Cardiac fibroblast (primary cell): ENCODE measurements around the gene SORBS2.

Source experiments
- DNase-seq, 2 donors: peaks; one replicate each; pipeline versions ENCODE4 v3.0.0 to v3.0.0-alpha.2; 2010; ENCODE audit warnings: low read depth in 2 of 2
- H3K4me3 ChIP-seq, 2 donors: replicated peaks in 1 of 2; 1 replicate in 1 of 2; 2 replicates in 1 of 2; pipeline ENCODE4 v1.5.1; 2011; ENCODE audit warnings: low read depth in 2 of 2, low read length in 2 of 2, mild to moderate bottlenecking in 2 of 2, moderate library complexity in 1 of 2
- TF ChIP-seq, protein P1 (sequence below): IDR thresholded peaks from one replicate; pipeline ENCODE4 v1.5.1; 2011; ENCODE audit warnings: low read depth, mild to moderate bottlenecking, low read length, inconsistent platforms

SORBS2 gene

DNA sequence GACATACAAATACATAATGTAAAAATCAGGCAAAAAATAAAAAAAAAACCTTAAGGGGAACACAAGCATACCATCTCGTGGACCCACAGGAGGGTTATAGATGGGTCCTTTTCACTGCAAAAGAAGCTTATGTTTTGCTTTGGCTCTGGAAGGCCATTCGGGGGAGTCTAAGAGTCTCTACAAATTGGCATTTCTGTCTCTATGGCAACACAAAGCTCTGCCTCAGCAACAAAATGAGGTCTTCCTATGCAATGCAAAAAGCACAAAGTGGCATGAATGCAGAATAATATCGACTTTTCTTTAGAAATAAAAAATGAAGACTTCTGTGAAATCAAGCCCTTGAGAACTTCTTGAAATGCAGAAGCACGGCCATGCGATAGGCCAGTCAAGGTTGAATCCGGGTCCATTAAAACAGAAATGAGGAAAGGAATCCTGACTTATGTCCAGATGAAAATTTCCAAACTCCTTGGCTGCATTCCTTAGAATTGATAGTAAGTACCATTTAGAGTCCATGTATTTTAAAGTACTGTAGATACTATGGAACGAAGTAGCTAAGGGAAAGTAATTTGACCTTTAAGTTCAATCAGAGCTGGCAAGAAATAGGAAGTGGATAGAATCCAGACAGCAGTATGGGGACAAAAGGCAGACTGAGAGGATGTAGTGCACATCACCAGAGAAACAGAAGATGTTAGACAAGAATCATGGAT is 213.0 kb downstream of the SORBS2 start:
- TF ChIP-seq, protein P1, sequence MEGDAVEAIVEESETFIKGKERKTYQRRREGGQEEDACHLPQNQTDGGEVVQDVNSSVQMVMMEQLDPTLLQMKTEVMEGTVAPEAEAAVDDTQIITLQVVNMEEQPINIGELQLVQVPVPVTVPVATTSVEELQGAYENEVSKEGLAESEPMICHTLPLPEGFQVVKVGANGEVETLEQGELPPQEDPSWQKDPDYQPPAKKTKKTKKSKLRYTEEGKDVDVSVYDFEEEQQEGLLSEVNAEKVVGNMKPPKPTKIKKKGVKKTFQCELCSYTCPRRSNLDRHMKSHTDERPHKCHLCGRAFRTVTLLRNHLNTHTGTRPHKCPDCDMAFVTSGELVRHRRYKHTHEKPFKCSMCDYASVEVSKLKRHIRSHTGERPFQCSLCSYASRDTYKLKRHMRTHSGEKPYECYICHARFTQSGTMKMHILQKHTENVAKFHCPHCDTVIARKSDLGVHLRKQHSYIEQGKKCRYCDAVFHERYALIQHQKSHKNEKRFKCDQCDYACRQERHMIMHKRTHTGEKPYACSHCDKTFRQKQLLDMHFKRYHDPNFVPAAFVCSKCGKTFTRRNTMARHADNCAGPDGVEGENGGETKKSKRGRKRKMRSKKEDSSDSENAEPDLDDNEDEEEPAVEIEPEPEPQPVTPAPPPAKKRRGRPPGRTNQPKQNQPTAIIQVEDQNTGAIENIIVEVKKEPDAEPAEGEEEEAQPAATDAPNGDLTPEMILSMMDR: no peak
- no peak overlapping the region for H3K4me3 ChIP-seq
- DNase-seq: peak in 1 of 2 donors; percentile 66

DNA sequence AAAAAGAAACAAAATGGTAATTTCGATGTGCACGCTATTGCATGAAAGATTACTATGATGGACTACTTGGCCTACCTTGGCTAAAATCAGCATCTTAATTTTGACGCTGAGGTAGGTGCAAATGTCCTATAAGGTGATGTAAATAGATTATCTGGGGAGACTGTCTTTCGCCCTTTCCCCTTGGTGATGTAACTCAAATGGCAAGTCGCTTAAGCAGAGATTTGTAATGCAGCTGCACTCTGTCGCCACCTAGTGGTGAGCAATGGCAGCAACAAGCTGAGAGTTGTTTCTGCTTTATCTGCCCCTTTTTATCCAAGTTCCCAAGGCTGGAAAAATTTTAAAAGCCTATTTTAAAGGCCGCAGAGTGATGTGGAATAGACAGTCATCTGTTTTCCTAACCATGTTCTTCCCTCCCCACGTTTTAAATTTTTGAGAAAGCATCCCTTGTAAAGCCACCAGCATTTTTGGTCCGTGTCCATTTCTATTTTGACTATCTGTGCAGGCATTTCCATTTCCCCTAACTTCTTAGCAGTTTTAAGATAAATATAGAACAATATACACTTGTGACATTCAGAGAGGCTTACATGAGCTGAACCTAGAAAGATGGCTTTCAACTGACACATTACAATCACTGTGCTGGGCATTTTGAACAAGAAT is 214.3 kb downstream of the SORBS2 start:
- no peak overlapping the region for H3K4me3 ChIP-seq
- TF ChIP-seq, protein P1: peak; percentile 99
- peak; percentile 86 to 89 for DNase-seq

DNA sequence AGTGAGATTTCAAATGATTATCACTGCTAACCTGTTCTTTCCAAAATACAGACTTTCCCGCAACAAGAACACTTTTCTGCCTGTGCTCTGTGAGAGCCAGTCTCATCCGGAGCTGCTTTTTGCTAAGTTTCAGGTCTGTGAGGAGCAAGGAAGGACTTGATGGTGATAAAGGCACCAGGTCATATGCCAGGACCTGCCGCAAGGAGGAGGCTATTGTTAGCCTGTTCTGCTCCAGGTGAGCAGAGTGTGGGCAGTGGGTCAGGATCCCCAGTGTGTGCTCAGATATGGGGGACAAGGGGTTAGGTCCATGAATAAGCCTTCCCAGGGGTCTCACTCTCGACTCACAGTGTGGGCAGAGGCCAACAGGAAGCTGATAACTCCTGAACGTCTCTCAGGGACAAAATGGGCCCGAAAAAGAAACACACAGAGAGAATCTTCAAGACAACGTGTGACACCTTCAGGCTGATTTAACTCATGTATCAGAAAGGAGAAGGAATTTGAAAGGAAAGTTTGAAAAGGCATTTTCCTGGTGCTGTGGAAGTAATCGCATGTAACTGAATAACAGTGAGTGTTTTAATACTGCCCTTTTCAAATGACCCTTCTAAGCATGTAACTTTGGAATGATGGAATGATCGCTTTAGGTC is 219.0 kb downstream of the SORBS2 start:
- TF ChIP-seq, protein P1: no peak
- DNase-seq: peak; percentile 39 to 65
- H3K4me3 ChIP-seq: no peak overlapping the region

DNA sequence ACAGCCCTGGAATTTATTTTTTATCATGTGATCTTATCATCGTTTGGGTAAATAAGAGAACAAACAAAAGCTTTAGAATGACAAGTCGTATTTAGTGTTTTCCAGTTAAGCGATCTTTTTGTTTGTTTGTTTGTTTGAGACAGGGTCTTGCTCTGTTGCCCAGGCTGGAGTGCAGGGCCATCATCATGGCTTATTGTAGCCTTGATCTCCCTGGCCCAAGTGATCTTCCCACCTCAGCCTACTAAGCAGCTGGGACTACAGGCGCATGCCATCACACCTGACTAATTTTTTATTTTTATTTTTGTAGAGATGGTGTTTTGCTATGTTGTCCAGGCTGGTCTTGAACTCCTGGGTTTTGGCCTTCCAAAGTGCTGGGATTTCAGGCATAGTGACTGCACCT is 219.6 kb downstream of the SORBS2 start:
- DNase-seq: no peak
- TF ChIP-seq, protein P1: no peak
- no peak overlapping the region for H3K4me3 ChIP-seq

DNA sequence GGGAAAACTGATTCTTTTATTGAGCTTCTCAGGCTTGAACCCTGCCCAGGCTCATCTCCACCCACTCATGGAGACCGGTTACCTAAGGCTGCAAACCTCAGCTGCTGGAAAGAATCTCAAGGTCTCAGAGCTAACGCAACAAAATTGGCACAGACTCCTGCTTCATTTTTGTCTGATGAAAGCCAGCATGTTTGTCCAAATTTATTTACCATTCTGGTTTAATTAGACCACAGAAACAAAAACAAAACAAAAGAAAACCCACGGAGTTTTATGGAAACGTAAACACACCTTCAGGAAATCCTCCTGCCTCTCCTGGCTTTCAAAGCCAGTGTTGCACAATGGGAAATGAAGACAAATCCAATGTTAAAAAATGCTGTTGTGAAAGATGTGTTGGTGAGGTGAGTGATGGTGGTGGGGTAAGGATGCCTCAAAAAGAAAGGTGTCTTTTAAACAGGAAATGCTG is 220.3 kb downstream of the SORBS2 start:
- TF ChIP-seq, protein P1: no peak
- H3K4me3 ChIP-seq: no peak overlapping the region
- peak; percentile 62 to 69 for DNase-seq

DNA sequence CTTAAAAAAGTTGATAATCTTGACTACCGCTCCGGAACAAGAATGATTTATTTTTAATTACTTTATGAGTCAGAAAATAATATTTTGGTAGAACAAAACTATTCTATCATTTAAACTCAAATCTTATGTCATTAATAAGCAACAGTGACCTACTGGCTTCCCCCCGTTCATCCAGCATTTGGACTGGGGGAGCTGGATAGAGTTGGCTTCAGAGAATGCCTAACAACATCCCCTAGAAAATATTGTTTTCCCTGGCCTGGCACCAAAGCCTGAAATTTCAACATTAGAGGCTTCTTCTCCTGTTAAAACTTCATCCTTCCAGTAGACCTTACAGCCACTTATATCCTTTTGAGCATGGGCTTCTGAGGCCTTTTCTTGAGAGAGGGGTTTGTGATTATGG is 221.0 kb downstream of the SORBS2 start:
- DNase-seq: no peak
- TF ChIP-seq, protein P1: no peak
- no peak overlapping the region for H3K4me3 ChIP-seq
